NCI-H2227 (cell line): ENCODE measurements around the gene DDX10.
A peak's percentile ranks its signal among the peaks of the same experiment; 100 is the strongest.

Experiments used
- DNase-seq: peaks from one replicate; lab custom pipeline; 2025; ENCODE audit not compliant: unreplicated experiment; lab: John Stamatoyannopoulos, UW

DDX10 gene

DNA sequence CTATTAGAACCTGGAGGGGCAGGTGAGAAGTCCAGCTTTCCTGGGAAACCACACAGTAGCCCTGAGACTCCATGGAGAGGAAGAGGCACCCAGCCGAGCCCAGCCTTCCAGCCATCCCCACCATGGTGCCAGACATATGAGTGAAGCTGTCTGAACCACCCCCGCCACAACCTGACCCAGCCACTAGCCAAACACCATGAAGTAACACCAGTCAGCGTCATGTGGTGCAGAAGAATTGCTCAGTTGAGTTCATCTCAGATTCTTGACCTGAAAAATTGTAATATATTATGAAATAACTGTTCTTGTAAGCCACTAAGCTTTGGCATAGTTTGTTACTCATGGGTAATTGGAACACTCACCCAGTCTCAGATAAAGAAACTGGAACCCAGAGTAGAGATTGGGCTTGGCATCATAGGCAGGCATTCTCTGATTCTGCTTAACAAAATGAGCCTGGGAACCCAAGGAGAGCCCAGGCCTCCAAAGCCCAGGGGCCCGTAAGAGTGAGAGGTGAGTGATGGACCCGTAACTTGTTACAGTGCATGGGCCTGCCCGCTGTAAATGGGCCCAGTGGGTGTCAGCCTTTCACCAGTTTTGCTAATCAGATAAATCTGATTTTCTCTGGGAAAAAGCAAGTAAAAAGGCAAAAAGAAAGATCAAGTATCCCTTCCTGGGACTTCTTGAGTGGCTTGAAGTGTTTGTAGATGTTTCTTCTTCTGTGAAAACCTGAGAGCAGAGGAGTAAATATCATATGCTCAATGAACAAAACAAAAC, 305.5 kb downstream of the DDX10 start:
- no peak for DNase-seq

DNA sequence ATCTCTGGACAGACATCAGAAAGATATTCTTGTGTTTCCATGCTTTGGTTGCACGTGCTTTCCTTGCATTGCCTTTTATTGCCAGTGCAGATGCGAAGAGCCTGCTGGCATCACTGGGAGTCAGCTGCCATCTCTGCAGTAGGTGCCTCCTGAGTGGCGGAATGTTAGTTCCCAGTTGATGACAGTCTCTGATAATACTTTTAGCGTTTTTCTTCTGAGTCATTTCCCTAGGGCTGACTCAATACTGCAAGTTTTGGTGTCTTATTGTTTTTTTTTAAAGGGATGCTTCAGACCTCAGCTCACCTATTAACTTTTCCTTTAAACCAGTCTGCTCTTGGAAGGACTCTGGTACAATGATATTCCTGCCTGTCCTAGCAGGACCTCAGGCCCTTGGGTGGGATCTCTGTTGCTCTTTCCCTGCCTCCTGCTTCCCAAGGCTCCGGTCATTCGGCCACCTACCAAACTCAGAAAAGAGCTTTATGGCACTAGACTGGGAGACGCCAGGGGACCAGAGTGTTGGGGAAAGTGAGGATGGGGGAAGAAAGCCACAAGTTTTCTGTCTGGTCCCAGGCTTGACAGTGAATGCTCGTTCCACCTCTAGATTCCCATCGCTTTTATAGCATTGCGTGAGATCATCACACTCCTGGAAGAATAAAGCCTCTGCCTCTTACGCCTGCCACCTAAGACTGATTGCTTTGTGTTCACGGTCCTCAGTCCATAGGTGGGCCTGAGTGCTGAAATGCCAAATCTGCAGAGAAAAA, 308.7 kb downstream of the DDX10 start:
- DNase-seq = no peak

DNA sequence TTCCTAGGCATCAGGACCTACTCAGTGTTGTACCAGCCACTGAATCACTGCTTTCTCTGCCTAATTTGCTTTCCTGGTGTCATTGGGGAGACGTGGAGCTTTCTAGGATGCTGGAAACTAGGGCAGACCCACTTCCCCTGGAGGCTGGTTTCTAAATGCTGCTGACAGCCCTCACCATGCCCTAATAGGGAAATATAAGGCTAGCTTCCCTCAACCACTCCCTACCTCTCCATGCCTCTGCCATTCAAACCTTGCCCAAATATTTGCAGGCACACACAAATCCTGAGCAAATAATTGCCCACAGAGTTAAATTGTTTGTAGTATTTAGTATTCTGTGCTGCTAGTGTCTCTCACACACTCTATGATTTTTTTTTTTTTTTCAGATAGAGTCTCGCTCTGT, 310.2 kb downstream of the DDX10 start:
- no peak for DNase-seq

DNA sequence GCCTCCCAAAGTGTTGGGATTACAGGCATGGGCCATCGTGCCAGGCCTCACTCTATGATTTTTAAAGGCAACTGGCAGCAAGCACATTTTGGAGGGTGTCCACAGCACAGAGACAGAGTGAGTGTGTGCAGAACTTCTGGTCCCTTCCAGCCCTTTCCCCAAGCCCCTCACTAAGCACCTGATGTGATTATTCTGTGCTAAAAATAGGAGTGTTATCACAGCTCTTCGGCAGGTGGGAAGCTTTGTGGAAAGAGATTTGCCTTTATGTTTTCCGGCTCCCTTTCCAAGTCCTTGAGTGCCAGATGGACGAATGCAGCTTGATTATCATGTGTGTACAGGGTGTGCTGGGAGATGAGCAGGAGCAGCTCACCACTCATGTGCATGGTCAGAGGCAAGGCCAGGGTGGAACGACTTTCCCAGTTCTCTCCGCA, 310.8 kb downstream of the DDX10 start:
- peak; percentile 2 for DNase-seq

DNA sequence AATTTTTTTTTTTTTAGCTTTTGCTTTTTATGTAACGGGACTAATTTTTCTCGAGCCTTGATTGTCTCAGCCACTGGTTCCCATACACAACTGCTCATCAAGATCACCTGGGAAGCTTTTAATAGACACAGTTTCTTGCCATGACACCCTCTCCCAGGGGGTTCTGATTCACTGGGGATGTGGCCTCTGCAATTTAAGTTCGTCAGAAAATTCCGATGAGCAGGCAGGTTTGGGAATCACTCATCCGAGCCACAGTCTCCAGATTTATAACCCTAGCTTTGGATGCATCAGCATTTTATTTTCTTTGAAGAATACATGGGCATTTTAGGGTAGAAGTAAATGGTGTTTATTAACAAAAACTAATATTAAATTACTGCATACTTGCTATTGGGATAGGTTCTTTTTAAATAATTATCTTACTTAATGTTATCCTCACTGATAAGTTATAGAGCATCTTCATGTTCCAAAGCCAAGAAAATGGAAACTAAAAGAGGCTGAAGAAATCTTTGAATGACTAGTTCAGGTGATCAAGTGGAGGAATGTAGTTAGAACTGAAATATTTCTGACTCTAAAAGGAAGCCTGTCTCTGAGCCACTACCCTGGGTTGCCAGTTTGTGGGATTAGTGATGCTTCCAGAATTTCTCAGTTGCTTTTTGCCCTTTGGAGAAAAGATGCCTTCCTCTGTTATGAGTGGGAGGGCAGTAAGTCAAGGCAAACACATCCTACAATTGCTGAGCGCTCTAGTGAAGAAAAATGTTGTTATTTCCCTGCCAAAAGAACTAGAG, 319.0 kb downstream of the DDX10 start:
- no peak for DNase-seq

DNA sequence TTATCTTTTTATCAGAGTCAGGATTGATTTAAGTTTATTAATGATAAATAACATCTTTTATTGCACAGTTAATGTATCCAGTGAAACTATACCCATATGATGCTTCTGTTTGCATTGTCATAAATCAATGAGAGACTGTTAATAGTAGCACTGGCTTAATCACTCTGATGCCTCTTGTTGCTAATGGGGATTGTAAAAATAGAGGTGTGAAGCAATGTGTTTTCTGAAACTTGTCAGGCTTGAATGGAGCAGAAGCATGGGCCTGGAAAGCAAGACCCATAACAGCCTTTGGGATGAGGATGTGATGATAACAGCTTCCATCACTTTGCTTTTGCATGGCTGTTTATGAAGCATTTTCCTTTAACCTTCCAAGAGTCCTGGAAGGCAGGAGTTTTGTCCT, 319.7 kb downstream of the DDX10 start:
- no peak for DNase-seq

DNA sequence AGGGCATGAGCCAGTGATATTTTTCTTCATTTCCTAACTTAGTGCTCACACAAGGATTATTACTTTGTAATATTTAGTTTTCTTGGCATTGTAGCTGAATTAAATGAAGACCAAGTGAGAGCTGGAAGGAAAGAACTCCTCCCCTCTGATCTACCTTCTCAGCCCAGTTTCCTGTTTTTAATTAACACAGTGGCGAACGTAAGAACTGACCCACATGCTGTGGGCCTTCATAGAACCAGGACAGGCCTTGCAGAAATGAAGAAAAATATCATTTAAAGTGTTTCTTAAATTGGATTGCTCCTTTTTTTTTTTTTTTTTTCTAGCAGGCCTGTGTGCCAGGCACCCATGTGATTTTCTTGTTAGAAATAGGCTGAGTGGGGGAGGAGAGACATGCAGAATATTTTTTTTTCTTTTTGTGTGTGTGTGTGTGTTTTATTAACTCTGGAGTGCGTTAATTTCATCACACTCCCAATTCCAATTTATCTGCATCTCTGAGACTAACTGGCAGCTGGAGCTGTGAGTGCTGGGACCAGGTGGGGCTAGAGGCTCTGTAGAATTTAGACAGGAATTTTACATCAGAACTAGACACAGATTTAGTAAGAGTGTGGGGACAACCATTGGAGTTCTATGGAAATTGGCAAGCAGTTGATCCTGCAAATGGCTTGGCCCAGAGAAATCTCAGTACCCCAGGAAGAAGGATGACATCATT, 320.5 kb downstream of the DDX10 start:
- DNase-seq = no peak

DNA sequence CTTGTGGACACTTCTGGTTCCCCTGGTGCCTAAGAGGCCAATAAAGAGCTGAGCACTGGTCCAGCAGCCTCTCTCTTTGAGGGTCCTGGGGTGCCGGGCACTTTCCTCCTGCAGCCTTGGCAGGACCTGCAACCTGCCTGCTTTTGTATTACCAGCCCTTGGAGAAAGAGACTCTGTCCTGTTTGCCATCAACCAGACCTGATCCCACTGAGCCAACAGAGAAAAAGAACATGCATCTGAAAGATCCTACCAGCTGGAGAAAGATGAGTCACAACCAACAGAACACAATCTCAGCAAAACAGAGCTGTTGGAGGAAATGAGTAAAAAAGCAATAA, 321.0 kb downstream of the DDX10 start:
- DNase-seq = no peak
